Spinal cord (tissue), 10 donors: ENCODE data around the gene MEF2A. TPM values are rescaled to one million over a fixed set of nuclear protein-coding genes. Genes with fewer than 3 reads are reported as not detected.
A peak's percentile ranks its signal among the peaks of the same experiment; 100 is the strongest.

Experiments used
- DNase-seq, 6 donors: peaks; one replicate each; pipeline versions ENCODE4 v3.0.0 to v3.0.0-alpha.2; 2013 to 2015; ENCODE audit warnings: low spot score in 6 of 6, low read depth in 4 of 6
- H3K27ac ChIP-seq: one replicate; pipeline ENCODE4 v1.5.1; 2013; ENCODE audit warnings: low read depth, low read length, control low read depth
- H3K27me3 ChIP-seq: one replicate; pipeline ENCODE4 v1.6.1; 2013; ENCODE audit warnings: low read length; ENCODE audit not compliant: control insufficient read depth, insufficient read depth
- H3K36me3 ChIP-seq: one replicate; pipeline ENCODE4 v1.6.1; 2013; ENCODE audit warnings: low read length; ENCODE audit not compliant: control insufficient read depth, insufficient read depth
- H3K4me1 ChIP-seq: one replicate; pipeline ENCODE4 v1.6.1; 2013; ENCODE audit warnings: low read length; ENCODE audit not compliant: control insufficient read depth, insufficient read depth
- H3K4me3 ChIP-seq: one replicate; pipeline ENCODE4 v1.5.1; 2013; ENCODE audit warnings: low read depth, low read length, control low read depth
- H3K9me3 ChIP-seq: one replicate; pipeline ENCODE4 v1.6.1; 2013; ENCODE audit warnings: low read length; ENCODE audit not compliant: control insufficient read depth, insufficient read depth
- WGBS: methylation state at CpG from one replicate; pipeline ENCODE4 v1.1.5; 2013; ENCODE audit warnings: missing lambda C conversion rate; ENCODE audit not compliant: insufficient coverage; 5-methylcytosine and 5-hydroxymethylcytosine counted together
- polyA plus RNA-seq, 2 donors: library from polyadenylated mRNA; unstranded; fragments of 120-200 nt; gene quantifications; one replicate each; pipeline ENCODE4 v1.2.1, GENCODE V29; 2013; ENCODE audit not compliant: insufficient read length in 2 of 2
- total RNA-seq, 2 donors: library from RNA; depleted of rRNA in 1 of 2; stranded (reverse); fragments of 120-200 nt in 1 of 2; fragments of >200 nt in 1 of 2; gene quantifications; one replicate each; pipeline versions ENCODE4 v1.2.3 to v1.2.4, GENCODE V29; 2013 to 2014
- donor health status: healthy.

The MEF2A gene
- total and polyA plus RNA-seq, 4 donors: 28.8 to 53.1 (median 38.7) TPM

DNA sequence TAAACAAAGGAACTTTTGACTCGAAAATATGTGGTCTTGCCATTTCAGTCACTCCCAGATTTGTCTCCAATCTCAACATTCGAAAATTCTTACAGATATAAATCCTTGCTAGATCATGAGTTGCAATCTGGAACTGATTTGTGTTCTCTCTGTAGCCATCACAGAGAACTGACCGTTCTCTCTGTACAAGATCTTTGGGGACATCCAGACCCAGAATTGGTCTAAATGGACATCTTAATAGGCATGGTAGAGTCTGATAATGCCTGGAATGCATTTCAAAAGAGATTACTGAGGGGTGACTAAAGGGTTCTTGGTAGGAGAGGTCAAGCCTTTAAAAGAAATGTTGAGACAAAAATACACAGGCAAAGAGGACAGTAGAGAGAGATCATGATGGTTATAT is 7.2 kb upstream of the MEF2A start:
- no peaks in the 10 kb centered on the region for H3K4me1 ChIP-seq
- H3K36me3 ChIP-seq: no peaks in the 10 kb centered on the region
- no peak for DNase-seq
- H3K27ac ChIP-seq: no peak overlapping the region
- no peaks in the 10 kb centered on the region for H3K27me3 ChIP-seq
- no CpG with 5 or more reads among the region's 3 CpGs for WGBS
- no peaks in the 10 kb centered on the region for H3K9me3 ChIP-seq
- H3K4me3 ChIP-seq: no peak overlapping the region

DNA sequence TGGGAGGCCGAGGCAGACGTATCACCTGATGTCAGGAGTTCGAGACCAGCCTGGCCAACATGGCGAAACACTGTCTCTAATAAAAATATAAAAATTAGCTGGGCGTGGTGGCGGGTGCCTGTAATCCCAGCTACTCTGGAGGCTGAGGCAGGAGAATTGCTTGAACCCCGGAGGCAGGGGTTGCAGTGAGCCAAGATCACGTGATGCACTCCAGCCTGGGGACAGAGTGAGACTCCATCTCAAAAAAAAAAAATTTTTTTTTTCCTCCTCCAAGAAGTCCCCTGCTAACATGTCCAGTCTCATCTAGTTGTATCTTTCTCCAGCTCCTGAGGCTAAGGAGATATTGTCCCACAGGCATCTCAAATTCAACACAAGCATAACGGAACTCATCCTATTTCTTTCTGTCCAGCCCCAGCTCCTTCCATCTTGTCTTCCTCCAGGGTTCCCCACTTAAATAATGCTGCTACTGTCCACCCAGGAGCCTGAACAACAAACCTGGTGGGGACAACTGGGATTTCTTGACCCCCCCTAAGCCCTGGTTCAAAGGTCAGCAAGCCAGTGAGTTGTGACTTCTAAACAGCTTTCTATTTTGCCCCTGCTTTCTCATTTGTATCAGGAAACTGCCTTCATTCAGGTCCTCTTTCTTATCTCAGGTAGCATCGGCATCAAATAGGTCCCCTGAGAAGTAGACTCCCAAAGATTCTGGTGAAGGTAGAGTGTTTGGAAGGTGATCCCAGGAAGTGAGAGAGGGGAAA is 4.1 kb upstream of the MEF2A start:
- H3K27me3 ChIP-seq: no peaks in the 10 kb centered on the region
- no peak for DNase-seq
- no peaks in the 10 kb centered on the region for H3K36me3 ChIP-seq
- H3K4me1 ChIP-seq: peaks cover 13% of the 10 kb centered on the region
- no peaks in the 10 kb centered on the region for H3K9me3 ChIP-seq
- no peak overlapping the region for H3K27ac ChIP-seq
- WGBS: 100% methylated on average over 9 of the region's 10 CpGs
- no peak overlapping the region for H3K4me3 ChIP-seq

DNA sequence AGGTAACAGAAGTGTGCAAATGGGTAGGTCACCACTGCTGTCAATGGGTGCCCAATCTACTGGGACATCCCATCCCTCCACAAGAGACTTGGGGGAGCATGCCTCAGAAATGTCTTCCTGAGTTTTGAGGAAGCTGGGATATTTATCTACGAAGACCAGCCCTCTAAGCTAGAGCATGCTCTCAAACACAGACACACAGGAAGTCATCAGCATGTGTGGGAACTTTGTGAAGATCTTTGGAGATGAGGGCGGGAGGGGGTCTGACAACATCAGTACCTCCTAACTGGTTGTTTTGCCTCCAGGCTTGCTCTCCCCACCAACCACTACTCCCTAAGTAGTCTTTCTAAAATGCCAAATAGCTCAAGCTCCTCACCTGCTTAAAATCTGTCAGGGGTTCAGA is 3.5 kb upstream of the MEF2A start:
- DNase-seq: no peak
- H3K36me3 ChIP-seq: no peaks in the 10 kb centered on the region
- no CpG with 5 or more reads among the region's 2 CpGs for WGBS
- no peaks in the 10 kb centered on the region for H3K27me3 ChIP-seq
- H3K27ac ChIP-seq: no peak overlapping the region
- H3K4me1 ChIP-seq: peaks cover 13% of the 10 kb centered on the region
- H3K9me3 ChIP-seq: no peaks in the 10 kb centered on the region
- H3K4me3 ChIP-seq: no peak overlapping the region

DNA sequence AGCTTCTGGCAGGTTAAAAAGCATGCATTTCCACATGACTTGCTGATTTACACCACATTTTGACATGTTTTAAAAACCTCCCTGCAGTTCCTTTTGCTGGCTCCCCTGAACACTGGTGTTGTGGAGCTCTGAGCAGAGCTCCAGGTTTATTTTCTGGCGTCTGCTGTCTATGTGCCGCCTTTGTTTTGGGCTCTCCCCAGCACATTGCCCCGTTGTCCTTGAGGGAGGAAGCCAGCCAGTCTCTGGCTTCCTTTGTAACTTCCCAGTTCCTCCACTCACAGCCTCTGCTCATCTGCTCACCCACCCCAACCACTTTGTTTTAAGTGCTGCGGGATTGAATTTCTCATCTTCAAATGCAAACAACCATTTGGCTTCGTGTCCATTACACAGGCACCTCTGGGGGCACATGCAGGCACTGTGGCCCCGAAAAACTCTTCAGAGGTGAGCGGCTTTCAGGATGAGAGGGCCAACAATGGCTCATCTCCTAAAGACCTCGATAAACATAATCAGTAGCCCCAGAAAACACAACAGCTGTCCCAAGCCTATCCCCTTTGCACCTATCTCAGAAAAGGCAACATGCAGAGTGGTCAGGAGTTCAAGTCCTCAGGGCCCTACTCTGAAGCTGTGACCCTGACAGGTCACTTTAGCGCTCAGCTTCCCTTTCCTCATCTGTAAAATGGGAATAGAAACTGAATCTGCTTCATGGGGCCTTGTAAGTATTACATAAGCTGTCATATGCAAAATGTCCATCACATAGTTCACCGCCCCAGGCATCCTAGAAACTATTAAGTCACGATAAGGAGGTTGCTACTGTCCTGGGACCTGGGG is 1.3 kb upstream of the MEF2A start:
- no peaks in the 10 kb centered on the region for H3K27me3 ChIP-seq
- peak overlapping the region; percentile 88 for H3K27ac ChIP-seq
- no peaks in the 10 kb centered on the region for H3K9me3 ChIP-seq
- H3K4me1 ChIP-seq: peaks cover 13% of the 10 kb centered on the region
- WGBS: 36% methylated on average over 10 of the region's 11 CpGs
- DNase-seq: peak in 3 of 6 donors; percentile 33 to 63 (median 38)
- H3K36me3 ChIP-seq: no peaks in the 10 kb centered on the region
- H3K4me3 ChIP-seq: peak overlapping the region; percentile 41

DNA sequence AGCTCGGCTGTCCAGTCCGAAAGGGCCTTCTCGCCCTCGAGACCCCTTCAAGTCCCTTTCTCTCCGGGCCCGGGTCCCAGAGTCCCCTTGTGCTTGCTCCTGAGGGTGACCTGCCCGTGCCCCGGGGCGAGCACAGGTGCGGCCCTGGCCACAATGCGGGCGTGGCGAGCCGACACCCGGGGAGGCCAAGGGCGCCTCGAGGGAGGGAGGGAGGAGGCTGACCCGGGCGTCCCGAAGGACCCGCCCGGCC is 810 bp upstream of the MEF2A start:
- peak in 1 of 6 donors; percentile 15 for DNase-seq
- peaks cover 13% of the 10 kb centered on the region for H3K4me1 ChIP-seq
- no peaks in the 10 kb centered on the region for H3K27me3 ChIP-seq
- WGBS: 2% methylated on average over 22 of the region's 22 CpGs
- no peaks in the 10 kb centered on the region for H3K9me3 ChIP-seq
- H3K27ac ChIP-seq: peak overlapping the region; percentile 88
- H3K4me3 ChIP-seq: peak overlapping the region; percentile 41
- H3K36me3 ChIP-seq: no peaks in the 10 kb centered on the region

DNA sequence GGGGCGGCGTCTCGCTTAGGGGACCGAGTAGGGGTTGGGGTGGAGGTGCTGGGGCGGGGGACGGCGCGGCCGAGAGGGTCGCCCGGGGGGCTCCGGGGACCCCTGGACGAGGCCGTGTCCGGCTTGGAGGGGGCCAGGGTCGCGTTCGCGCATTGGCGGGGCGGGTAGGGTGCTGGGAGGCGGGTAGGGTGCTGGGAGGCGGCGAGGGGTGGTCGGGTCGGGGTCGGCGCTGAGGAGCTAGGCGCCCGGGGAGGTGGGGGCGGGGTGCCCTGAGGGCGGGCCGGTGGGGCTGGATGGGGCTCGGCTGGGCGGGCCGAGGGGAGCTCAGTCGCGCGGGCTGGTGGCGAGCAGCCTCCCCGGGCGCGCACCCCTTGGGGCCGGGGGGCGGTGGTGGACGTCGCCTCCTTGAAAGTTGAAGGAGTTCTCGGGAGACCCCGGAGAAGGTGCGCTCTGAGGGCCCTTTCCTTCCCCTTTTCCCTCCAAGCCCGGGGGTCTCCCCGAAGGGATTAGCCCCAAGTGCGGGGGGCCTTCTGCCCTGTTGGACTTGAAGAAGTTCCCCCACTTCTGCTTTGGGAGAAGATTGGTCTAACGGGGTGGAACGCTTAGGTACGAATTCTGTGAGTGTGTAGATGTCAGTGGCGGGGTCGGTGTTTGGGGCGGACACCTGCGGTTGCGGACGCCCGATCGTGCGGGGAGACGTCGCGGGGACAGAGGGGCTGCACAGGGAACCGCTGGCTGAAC is 543 bp downstream of the MEF2A start:
- peak overlapping the region; percentile 87 for H3K27ac ChIP-seq
- no peaks in the 10 kb centered on the region for H3K9me3 ChIP-seq
- WGBS: under 1% methylated on average over 40 of the region's 69 CpGs
- no peaks in the 10 kb centered on the region for H3K27me3 ChIP-seq
- peak in 3 of 6 donors; percentile 9 to 51 (median 28) for DNase-seq
- peak overlapping the region; percentile 88 for H3K4me3 ChIP-seq
- no peaks in the 10 kb centered on the region for H3K36me3 ChIP-seq
- H3K4me1 ChIP-seq: peaks cover 13% of the 10 kb centered on the region

DNA sequence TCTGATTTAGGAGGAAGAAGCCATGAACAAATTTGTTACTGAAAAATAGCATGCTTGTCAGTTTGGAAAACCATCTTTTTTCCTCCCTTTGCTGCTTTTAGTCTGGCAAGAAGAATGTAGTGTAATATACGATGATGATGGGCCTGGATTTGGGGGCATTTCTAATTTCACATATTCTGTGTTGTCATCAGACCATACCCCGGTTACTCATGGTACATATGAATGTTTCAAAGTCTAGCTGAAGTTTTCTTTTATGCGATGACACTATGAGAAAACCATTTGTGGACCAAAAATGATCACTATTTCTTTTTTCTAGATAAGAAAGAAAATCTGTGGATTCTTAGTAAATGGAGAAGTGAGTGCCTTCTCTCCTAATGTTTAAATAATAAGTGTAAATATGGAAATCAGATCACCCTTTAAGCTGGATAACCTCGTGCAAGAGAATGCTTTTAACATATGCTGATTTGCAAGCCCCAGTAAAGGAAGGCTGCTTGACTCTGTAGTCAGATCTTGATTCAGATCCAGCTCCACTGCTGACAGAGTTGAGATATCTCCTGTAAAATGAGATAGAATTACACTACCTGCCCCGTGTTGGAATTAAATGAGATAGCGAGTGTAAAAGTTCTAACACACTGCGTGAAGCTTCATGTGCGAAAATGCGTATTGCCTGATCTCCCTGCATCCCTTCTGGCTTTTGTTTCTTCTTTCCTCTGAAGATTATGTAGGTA is 3.0 kb downstream of the MEF2A start:
- Histone ChIP-seq H3K4me3 (peak overlapping the region; percentile 6), H3K27me3 (no peaks in the 10 kb centered on the region), H3K36me3 (no peaks in the 10 kb centered on the region), H3K9me3 (no peaks in the 10 kb centered on the region), H3K27ac (no peak overlapping the region), H3K4me1 (peaks cover 13% of the 10 kb centered on the region)
- 74% methylated on average over 4 of the region's 9 CpGs for WGBS
- DNase-seq: no peak

DNA sequence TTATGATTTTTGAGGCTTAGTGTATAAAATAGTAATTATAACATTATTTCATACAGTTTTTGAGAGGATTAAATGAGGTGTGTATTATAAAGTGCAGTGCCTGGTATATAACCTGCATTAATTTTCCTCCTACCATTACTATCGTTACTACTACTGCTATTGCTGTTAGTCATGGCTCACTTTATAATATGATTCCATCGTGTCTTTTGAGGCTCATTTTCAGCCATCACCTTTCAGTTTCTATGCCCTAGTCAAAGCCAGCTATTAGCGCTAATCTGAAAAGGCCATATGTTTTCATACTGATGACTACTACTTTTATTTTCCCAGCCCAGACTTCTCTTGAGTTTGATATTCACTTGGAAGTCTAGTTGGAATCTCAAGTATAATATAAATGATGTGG is 5.5 kb downstream of the MEF2A start:
- Histone ChIP-seq H3K27ac (no peak overlapping the region), H3K27me3 (no peaks in the 10 kb centered on the region), H3K4me1 (no peaks in the 10 kb centered on the region), H3K9me3 (no peaks in the 10 kb centered on the region), H3K36me3 (no peaks in the 10 kb centered on the region), H3K4me3 (no peak overlapping the region)
- WGBS: 100% methylated on average over 1 of the region's 3 CpGs
- DNase-seq: no peak

DNA sequence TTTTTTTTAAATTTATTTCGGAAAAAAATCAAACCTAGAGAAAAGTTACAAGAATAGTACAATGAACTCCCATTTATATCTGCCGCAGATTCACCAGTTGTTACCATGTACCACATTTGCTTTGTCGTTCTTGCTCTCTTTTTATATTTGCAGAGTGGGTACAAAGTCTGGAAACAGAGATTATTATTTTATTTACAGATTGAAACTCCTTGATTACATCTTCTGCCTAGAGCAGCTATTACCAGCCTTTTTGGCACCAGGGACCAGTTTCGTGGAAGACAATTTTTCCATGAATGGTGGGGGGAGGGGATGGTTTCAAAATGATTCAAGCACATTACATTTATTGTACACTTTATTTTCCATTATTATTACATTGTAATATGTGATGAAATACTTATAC is 8.3 kb downstream of the MEF2A start:
- H3K4me3 ChIP-seq: no peak overlapping the region
- no peaks in the 10 kb centered on the region for H3K9me3 ChIP-seq
- H3K27me3 ChIP-seq: no peaks in the 10 kb centered on the region
- no peaks in the 10 kb centered on the region for H3K36me3 ChIP-seq
- H3K27ac ChIP-seq: no peak overlapping the region
- no CpG with 5 or more reads among the region's 4 CpGs for WGBS
- no peak for DNase-seq
- H3K4me1 ChIP-seq: no peaks in the 10 kb centered on the region
